Hypothalamus (tissue), 51 donors: ENCODE data around the gene PHLDA2.

Source experiments
- DNase-seq, 51 donors: peaks; one replicate each; lab custom pipeline; 2025; lab: John Stamatoyannopoulos, UW

PHLDA2 gene

DNA sequence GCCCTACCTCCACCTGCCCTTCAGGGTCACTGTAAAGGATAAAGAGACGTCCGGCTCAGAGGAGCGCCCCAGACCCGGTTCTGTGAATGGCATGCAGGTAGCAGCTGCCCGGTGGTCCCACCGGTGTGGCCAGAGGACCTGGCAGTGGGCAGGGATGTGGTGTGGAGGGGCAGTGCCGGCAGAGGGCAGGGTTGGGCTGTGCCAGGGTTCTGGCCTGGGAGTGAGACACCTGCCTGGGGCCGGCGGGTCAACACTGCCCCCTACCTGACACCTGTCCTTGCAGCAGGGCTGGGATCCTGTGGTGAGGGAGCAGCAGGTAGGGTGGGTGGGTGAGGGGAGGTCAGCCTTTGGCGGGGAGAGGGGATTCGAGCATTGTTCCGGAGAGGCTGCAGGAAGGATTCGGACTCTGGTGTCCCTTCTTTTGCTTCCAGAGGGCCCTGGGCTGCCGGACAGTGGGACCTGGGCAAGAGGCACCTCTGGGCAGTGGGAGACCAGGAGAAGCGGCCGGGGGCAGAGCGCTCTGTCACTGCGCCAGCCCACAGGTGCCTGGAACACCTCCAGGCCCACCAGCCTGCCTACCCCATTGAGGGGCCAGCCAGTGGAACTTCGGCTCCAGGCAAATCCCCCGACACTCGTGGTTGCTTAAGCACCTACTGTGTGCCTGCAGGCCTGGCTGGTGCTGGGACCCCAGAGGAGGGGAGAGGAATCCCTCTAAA lies 1.6 kb upstream of the PHLDA2 start:
- peak in 3 of 51 donors; percentile 3 to 31 (median 29) for DNase-seq

DNA sequence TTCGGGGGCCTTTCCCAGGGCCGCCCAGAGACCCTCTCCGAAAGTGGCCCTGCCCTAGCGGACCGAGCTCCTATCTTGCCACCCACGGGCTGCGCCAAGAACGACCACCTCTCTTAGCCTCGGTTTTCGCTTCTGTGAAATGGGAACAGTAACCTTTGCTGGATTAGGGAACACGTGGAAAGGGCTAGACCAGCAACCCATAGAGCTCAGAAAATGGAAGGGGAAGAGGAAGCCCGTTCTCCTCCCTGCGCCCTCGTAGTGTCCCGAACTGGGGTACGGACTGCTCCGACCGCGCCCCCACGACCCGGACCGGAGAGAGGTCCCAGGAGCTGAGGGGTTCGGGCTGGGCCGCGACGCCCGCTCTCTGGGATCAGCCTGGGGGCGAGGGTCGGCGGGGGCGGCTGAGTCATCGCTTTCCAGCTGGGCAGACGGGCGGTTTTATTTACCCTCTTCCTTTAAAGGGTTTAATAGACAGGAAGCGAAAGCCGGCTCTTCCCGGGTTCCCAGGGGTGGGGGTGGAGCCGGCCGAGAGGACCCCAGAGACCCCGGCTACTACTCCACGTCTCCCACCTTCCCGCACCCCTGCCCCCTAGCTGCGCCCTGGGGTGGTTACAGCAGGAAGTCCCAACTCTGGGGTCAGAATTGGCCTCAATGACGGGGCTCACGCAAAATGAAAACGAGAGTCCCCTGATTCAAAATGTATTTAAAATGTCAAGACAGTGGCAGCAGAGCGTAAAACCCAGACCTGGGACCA lies 907 bp upstream of the PHLDA2 start:
- DNase-seq: peak in 1 of 51 donors; percentile 15

DNA sequence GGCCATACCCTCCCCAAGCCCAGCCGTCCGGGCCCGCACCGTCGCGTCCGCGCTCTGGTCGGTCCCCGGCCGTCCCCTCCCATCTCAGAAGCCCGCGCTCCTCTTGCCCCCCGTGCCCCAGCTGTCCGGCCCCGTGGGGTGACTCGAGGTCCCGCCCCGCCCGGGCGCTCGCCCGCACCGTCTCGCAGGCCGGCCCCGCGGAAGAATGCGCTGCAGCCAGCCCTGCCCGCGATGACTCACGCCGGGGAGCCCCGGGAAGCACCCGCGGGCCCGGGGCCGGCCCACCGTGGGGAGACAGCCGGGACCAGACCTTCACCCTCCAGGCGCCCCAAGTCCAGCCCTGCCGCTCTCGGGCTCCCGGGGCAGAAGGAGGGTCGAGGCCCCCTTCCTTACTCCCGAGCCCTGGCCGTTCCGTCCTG lies 320 bp upstream of the PHLDA2 start:
- no peak for DNase-seq

DNA sequence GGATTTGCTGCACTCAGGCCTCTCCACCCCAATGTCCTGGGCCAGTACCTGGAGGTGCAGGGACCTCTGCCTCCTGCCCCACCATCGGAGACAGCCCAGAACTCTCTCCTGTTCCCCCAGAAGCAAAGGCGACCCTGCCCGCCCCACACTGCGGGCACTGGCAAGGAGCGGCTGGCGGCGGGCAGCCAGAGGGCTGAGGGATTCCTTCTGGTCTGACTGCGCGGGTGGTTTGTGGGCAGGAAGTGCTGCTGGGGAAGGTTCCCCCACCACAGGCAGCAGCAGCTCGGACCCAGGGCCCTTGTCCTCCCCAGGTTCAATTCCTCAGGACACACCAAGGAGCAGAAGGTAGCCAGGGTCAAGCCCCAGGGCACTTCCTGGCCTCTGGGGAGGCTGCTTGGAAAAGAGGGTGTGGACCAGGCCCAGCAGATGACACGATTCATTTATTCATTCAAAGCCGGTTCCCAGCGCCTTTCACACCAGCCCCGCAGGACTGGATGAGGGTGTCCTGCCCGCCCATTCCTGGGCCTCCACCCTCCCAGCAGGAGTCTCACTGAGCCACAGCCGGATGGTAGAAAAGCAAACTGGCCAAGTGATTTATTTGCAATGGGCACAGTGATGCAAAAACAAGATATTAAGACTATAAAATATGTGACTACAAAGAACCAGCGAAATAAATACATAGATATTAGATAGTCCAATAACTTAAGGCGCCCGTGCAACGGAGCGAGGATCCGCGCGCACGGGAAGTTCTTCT lies 1.2 kb downstream of the PHLDA2 start:
- DNase-seq: no peak

DNA sequence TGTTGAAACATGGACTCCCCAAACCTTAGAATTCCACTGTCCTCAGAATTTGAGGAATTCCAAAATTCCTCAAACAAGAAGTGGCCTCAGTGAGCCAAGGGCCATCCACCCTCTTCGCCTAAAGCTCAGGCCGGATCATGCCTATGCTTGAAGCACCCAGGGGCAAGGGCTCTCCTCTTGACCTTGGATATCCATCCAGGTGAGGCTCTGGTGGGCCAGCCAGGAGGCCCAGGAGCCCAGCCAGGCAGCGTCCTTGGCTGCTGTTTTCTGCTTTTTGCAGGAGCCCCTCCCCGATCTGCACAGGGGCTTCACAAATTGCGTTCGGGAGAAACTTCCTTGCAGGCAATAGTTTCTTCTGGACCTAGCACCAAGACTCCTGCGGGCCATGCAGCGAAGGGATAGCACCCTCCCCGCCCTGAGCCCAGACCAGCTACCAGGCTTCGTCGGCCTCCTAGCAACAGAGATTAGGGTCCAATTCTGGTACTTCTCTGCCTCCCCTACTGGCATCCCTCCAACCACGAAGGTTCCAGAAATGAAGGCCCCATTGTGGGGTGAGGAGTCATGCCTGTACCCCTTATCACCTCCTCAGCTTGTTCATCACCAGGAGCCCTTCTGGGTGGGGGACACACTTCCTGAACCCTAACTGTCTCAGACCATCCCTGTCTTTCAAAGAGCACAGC lies 2.0 kb downstream of the PHLDA2 start:
- no peak for DNase-seq

DNA sequence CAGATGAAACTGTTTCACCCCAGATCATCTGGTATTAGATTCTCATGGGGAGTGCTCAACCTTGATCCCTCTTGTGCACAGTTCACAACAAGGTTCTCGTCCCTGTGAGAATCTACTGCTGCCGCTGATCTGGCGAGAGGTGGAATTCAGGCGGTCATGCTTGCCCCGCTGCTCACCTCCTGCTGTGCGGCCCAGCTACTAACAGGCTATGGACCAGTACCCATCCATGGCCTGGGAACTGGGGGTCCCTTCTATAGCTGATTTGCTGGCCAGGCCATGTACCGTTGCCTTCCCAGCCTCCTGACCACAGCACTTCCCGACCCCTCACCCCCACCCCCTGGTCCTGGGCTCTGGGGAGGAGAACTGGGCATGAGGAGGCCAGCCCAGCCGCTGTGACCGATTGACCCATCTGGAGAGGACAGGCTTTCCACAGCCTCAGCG lies 2.6 kb downstream of the PHLDA2 start:
- DNase-seq: no peak

DNA sequence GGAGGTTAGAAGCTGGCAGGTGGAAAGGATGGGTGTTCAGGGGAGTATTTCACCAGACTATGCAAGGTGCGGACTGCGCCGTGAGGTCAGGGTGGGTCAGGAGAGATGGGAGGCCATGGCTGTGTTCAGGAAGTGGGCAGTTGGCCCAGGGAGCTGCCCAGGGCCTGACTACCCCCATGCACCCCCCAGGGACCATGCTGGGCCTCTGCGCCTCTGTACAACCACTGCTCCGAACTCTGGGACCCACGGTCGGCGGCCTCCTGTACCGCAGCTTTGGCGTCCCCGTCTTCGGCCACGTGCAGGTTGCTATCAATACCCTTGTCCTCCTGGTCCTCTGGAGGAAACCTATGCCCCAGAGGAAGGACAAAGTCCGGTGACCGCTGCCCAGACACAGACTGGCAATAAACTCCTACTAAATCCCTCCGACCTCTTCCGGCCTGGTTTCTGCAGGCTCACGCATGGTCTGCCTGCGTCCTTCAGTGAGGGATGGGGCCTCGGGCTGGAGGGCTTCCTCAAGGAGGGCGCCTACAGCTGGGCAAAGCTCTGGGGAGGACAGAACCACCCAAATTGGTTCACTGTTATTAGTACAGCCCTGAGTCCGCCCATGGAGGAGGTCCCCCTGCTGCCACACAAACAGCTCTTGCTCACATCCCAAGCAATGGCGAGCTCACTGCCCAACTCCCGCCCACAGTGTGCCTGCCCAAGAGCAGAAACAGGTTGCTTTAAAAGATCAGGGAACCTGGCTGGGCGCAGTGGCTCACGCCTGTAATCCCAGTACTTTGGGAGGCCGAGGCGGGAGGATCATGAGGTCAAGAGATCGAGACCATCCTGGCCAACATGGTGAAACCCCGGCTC lies 4.2 kb downstream of the PHLDA2 start:
- no peak for DNase-seq

DNA sequence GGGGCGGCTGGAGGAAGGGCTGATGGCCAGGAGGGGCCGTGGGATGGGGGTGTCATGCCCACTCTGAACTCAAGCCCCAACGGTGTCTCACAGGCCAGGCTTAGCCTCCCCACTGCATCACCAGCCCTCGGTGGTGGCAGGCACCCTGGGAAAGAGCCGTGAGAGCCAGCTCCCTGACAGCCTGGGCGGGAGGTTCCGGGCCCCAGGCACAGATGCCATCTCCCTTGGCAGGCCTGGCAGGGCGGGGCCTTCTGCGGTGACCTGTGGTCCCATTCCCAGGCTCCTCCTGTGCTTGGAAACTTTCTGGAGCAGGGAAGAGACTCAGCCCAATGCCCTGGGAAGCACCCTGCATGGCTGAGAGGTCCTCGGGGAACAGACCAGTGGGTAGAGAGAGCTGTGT lies 4.8 kb downstream of the PHLDA2 start:
- DNase-seq: no peak

DNA sequence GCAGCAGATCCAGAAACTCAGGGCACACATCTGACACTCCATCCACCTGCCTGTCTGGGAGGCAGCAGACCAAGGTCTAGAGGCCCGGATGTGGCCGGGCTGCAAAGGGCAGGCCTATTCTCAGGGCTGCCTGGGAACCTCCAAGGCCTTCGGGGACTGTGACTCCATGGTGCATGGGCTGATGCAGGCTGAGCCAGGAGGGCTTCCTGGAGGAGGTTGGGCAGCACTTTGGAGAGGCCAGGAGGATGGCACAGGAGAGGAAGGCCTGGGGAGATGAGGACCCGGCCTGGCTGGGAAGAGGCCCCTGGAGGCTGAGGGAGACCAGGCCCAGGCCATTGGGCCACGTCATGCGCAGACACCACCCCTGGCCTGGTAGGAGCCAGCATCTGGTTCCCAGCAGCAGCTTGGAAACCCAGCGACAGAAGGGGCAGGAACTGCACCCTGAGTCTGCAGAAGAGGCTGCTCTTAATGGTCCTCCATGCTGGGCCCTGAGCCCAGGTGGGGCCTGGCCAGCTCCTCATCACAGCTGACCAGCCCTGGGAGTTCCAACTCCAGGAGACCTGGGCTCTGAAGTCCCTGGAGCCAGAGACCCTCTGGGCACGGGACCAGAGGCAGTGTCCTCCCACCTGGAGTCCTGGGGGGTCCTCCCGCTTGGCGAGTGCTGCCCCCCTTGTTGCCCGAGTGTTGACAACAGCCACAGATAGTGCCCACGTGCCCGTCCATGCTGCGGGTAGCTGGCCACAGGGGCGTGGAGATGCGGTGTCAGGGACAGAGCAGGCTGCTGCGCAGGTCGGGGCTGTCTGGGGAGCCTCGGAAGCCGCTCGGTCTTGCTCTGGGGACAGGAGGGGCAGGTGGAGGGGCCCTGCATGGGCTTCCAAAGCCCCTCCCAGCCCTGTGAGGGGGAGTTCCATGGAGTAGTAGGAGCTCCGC lies 5.5 kb downstream of the PHLDA2 start:
- no peak for DNase-seq

DNA sequence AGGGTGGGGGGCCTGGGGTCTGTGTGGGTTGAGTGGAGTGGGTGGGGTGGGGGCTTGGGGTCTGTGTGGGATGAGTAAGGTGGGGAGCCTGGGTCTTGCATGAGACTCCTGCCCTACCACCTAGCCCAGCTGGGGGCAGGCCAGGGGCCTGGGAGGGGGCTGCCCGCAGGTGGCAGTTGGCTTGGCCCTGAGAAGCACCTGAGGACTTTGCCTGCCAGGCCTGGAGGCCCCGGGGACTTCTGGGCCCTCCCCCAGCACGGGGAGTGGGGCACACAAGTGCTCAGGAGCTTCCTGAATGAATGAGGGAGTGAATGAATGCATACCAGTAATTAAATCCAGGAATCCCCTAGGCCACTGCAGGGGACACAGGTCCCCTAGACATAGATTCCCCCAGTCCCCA lies 6.6 kb downstream of the PHLDA2 start:
- no peak for DNase-seq

DNA sequence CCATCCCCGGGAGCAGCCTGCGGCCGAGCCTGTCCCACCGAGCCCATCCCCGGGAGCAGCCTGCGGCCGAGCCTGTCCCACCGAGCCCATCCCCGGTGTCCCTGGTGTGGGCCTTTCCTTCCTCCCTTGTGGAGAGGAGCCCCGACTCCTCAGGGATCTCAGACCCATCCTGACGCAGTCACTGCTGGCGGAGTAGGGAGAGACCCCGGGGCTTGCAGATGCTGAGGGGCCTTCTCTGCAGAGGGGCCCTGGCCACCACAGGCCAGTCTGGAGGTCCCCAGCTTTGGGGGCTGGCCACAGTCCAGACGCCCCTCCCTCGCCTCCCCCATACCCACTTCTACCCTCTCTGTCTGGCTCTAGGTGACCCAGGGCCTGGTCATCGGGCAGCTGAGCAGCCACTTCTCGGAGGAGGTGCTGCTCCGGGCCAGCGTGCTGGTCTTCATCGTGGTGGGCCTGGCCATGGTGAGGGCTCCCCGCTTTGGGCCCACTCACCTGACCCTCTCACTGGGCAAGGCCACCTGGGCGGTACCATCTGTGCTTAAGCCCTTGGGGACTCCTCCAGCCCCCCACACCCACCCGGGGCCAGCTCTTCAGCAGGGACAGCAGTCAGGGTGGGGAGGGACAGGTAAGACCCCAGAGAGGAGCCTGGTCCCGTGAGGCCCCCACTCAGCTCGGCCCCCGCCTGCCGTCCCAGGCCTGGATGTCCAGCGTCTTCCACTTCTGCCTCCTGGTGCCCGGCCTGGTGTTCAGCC lies 7.3 kb downstream of the PHLDA2 start:
- no peak for DNase-seq

DNA sequence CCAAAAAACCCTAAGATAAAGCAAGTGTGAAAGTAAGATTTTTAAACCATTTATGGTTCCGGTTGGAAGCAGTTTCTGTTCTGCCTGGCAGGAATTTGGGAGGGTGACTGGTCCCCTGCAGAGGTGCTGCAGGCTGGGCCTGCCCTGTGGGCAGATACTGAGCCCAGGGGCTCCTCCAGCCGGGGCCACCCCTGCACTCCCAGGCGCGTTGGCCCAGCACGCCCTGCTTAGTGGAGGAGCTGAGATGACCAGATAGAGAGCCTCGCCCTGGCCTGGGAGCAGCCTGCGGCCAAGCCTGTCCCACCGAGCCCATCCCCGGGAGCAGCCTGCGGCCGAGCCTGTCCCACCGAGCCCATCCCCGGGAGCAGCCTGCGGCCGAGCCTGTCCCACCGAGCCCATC lies 8.0 kb downstream of the PHLDA2 start:
- no peak for DNase-seq

DNA sequence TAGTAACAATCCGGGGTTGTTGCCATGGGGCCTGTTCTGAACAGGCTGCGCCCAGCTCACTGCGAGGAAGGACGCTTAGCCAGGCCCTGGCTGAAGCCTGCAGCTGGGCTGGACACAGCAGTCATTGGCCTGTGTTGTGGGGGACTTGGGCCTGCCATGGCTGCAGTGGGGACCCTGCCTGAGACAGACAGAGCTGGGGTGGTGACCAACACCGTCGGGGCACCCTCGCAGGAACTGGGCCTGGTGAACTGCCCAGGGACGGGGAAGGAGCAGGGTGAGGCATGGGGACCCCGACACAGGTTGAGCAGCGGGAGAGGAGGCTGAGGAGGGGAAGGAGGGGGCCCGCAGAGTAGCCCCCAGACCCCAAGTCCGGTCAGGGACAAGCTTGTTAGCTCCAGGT lies 8.9 kb downstream of the PHLDA2 start:
- no peak for DNase-seq

DNA sequence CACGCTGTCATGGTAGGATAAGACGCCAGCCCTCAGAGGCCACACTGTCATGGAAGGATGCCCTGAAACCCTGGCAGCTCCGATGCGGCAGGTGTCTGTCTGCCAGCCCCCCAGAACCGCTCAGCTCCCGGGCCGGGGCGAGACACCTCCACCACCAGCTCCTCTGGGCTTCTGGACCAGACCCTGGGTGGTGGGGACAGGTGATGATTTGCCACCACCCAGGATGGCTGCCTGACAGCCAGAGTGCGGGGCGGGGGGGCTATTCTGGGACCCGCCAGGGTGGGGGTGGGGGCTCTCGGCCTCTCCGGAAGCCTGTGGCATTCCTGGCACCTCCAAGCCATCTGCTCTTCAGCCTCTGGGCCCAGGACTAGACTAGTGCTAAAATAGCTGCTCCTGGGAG lies 9.4 kb downstream of the PHLDA2 start:
- DNase-seq: no peak

DNA sequence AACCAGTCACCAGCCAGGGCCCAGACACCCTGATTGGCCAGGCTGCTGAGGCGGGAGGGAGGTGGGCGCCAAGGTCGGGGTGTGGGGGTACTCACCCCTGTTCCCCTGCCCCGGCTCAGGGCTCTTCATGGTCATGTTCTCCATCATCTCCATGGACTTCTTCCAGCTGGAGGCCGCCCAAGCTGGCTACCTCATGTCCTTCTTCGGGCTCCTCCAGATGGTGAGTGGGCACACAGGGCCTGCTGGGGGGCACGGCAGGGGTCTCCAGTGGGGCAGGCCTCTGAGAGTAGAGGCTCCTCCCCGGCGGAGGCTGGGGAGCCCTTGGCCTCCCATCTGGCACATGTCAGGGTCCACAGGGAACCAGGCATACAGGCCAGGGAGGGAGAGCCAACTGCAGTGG lies 10.0 kb downstream of the PHLDA2 start:
- no peak for DNase-seq

DNA sequence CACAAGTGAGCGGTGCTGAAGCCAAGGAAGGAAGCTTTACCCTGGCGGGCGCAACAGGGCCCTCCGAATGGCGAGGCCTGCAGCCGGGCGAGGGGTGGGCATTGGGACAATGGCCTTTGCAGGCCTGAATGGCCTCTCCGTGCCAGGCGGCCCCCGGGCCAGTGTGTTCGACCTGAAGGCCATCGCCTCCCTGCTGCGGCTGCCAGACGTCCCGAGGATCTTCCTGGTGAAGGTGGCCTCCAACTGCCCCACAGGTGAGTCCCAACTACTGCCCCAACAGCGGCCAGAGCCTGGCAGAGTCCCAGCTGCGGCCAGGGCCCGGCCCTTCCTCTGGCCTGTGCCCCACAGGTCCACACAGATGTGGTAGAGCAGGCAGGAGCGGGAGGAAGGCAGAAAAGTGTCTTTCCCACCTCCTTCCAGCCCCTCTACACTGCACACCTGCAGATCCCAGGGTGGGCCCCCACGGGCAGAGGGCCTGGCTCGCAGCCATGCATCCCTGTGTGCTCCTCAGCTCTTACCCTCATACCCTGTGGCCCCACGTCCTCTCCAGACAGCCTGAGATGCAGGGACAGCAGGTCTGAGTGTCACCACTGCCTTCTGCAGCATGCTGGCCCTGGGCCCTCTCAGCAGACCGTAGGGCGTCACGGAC lies 11.3 kb downstream of the PHLDA2 start:
- DNase-seq: no peak

DNA sequence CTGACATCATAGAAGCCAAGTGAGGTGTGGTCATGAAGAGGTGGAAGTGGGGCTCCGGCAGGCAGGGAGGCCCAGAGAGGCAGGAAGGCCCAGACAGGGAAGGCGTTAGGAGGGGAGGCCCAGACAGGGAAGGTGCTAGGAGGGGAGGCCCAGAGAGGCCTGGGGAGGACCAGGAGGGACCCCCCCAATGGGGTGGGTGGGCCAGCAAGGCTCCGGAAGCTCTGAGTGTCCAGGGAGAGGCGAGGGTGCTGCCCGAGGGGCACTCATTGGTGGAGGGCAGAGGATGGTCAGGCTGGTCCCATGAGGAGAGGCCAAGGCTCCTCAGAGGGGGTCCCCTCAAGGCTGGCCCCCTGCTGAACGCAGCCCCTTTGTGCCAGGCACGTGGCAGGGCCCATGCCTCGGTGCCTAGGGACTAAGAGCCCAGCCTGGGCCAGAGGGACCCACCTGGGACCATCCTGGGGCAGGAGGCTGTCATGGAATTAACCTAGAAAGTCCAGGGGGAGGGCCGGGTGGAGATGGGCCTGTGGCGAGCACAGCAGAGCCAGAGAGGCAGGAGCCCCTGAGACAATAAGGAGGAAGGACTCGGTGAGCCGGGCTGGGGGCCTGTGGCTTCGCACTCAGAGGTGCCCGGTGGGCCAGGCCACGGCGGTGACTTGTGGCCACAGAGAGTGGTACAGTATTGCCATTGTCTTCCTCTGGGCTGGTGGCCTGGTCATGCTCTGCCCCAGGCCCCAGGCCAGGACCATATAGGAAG lies 12.2 kb downstream of the PHLDA2 start:
- DNase-seq: no peak
